IMR-90 (cell line): ENCODE results near the gene ACTRT2. TPM values are rescaled to one million over a fixed set of nuclear protein-coding genes. Genes with fewer than 3 reads are reported as not detected.

Source experiments
- ATAC-seq: fragments of 200-7000 bp; cut with Tn5 transposase; 2 replicates; pipeline ENCODE4 v1.9.1; 2020; ENCODE audit warnings: low read depth, mild to moderate bottlenecking, moderate library complexity
- BruUV-seq: library from RNA; stranded (reverse); fragments of 400-500 nt; replicated peaks from 2 replicates; lab custom pipeline; 2021; lab: Mats Ljungman, UMichigan
- CTCF ChIA-PET: fragments of 300-600 bp; formaldehyde crosslinking; extraction: SDS; loops from one replicate; lab custom pipeline; 2021; ENCODE audit warnings: antibody characterized with exemption; lab: Yijun Ruan, JAX
- POLR2A ChIA-PET: fragments of 300-600 bp; sonication (Branson Sonifier 250); formaldehyde crosslinking; loops from one replicate; lab custom pipeline; 2022; ENCODE audit warnings: antibody characterized with exemption; ENCODE audit not compliant: unreplicated experiment; lab: Charles Lee
- DNase-seq: peaks from one replicate; pipeline ENCODE4 v3.0.0; 2013
- H2AFZ ChIP-seq: replicated peaks from 2 replicates; pipeline ENCODE3; 2013; ENCODE audit warnings: low read length, mild to moderate bottlenecking; ENCODE audit not compliant: poor library complexity
- H2AK5ac ChIP-seq: 2 replicates; pipeline ENCODE4 v1.6.1; 2013; ENCODE audit warnings: low read depth, low read length, inconsistent platforms
- H2AK9ac ChIP-seq: replicated peaks from 2 replicates; pipeline ENCODE3; 2013; ENCODE audit warnings: mild to moderate bottlenecking, low read depth, low read length, moderate library complexity; ENCODE audit not compliant: poor library complexity
- H2BK120ac ChIP-seq: 2 replicates; pipeline ENCODE4 v1.6.1; 2013; ENCODE audit warnings: low read depth, low read length, inconsistent platforms
- H2BK15ac ChIP-seq: 3 replicates; pipeline ENCODE4 v1.6.1; 2013; ENCODE audit warnings: low read depth, low read length, inconsistent platforms
- H2BK20ac ChIP-seq: 2 replicates; pipeline ENCODE4 v1.6.1; 2013; ENCODE audit warnings: low read depth, mild to moderate bottlenecking, inconsistent platforms, low read length, moderate library complexity
- H2BK5ac ChIP-seq: 2 replicates; pipeline ENCODE4 v1.6.1; 2013; ENCODE audit warnings: mild to moderate bottlenecking, low read depth, low read length, inconsistent platforms; ENCODE audit not compliant: poor library complexity, severe bottlenecking
- H3K14ac ChIP-seq: replicated peaks from 2 replicates; pipeline ENCODE4 v1.6.1; 2013; ENCODE audit warnings: low read depth, low read length, inconsistent platforms
- H3K18ac ChIP-seq: 2 replicates; pipeline ENCODE4 v1.6.1; 2013; ENCODE audit warnings: low read depth, low read length, control low read depth
- H3K23ac ChIP-seq: 2 replicates; pipeline ENCODE4 v1.6.1; 2013; ENCODE audit warnings: low read depth, low read length, inconsistent platforms
- H3K27ac ChIP-seq: 2 replicates; pipeline ENCODE4 v1.5.1; 2013; ENCODE audit warnings: mild to moderate bottlenecking, control low read depth, low read length; ENCODE audit not compliant: insufficient read depth
- H3K27me3 ChIP-seq: 2 replicates; pipeline ENCODE4 v1.6.1; 2013; ENCODE audit warnings: low read length; ENCODE audit not compliant: control insufficient read depth, insufficient read depth
- H3K36me3 ChIP-seq: 2 replicates; pipeline ENCODE4 v1.6.1; 2013; ENCODE audit warnings: low read length, mixed read lengths; ENCODE audit not compliant: control insufficient read depth, insufficient read depth
- H3K4ac ChIP-seq: 2 replicates; pipeline ENCODE4 v1.6.1; 2013; ENCODE audit warnings: low read depth, low read length, inconsistent platforms
- H3K4me1 ChIP-seq: 2 replicates; pipeline ENCODE4 v1.6.1; 2013; ENCODE audit warnings: low read length, mixed read lengths; ENCODE audit not compliant: control insufficient read depth, insufficient read depth
- H3K4me2 ChIP-seq: 2 replicates; pipeline ENCODE4 v1.6.1; 2013; ENCODE audit warnings: low read depth, mild to moderate bottlenecking, control low read depth, low read length, moderate library complexity
- H3K4me3 ChIP-seq: 2 replicates; pipeline ENCODE4 v1.5.1; 2013; ENCODE audit warnings: low read depth, mild to moderate bottlenecking, control low read depth, low read length, moderate library complexity; ENCODE audit not compliant: insufficient read depth
- H3K56ac ChIP-seq: 2 replicates; pipeline ENCODE4 v1.6.1; 2013; ENCODE audit warnings: low read length, inconsistent platforms; ENCODE audit not compliant: insufficient read depth; ENCODE audit errors: extremely low read depth
- H3K79me1 ChIP-seq, 2 experiments: 2 replicates each; pipeline ENCODE4 v1.6.1; 2013; ENCODE audit warnings: low read length in 2 of 2, inconsistent platforms in 1 of 2, low read depth in 1 of 2
- H3K9ac ChIP-seq: 2 replicates; pipeline ENCODE4 v1.6.1; 2013; ENCODE audit warnings: low read depth, low read length, control low read depth
- H3K9me1 ChIP-seq: 2 replicates; pipeline ENCODE4 v1.6.1; 2013; ENCODE audit warnings: low read length, inconsistent platforms; ENCODE audit not compliant: insufficient read depth
- H3K9me3 ChIP-seq: 2 replicates; pipeline ENCODE4 v1.6.1; 2013; ENCODE audit warnings: low read length; ENCODE audit not compliant: control insufficient read depth, insufficient read depth
- H4K20me1 ChIP-seq: 2 replicates; pipeline ENCODE4 v1.6.1; 2013; ENCODE audit warnings: low read length, inconsistent platforms; ENCODE audit not compliant: insufficient read depth
- H4K5ac ChIP-seq: 2 replicates; pipeline ENCODE4 v1.6.1; 2013; ENCODE audit warnings: mild to moderate bottlenecking, low read depth, low read length, control low read depth
- H4K8ac ChIP-seq, 2 experiments: 2 replicates each; pipeline ENCODE4 v1.6.1; 2013; ENCODE audit warnings: low read depth in 2 of 2, low read length in 2 of 2, control low read depth in 1 of 2, inconsistent platforms in 1 of 2
- H4K91ac ChIP-seq: 2 replicates; pipeline ENCODE4 v1.6.1; 2013; ENCODE audit warnings: low read depth, low read length, inconsistent platforms; ENCODE audit not compliant: insufficient read depth
- BHLHE40 ChIP-seq: fragments of 150-350 bp; IDR thresholded peaks from 2 replicates; pipeline ENCODE4 v1.6.1; 2016; ENCODE audit warnings: mild to moderate bottlenecking, low read depth, low read length
- CEBPB ChIP-seq: IDR thresholded peaks from 2 replicates; pipeline ENCODE4 v1.6.1; 2012; ENCODE audit warnings: low read depth, low read length, improper control_type of control experiment
- CHD1 ChIP-seq: IDR thresholded peaks from 2 replicates; pipeline ENCODE4 v1.6.1; 2012; ENCODE audit warnings: low read depth, low read length, improper control_type of control experiment
- CTCF ChIP-seq: conservative IDR thresholded peaks from 2 replicates; pipeline ENCODE4 v1.5.1; 2012; ENCODE audit warnings: mild to moderate bottlenecking, low read depth, low read length, improper control_type of control experiment
- FOS ChIP-seq: fragments of 150-350 bp; IDR thresholded peaks from 2 replicates; pipeline ENCODE4 v1.6.1; 2016; ENCODE audit warnings: low read depth, low read length
- MAFK ChIP-seq: IDR thresholded peaks from 2 replicates; pipeline ENCODE4 v1.6.1; 2012; ENCODE audit warnings: low read depth, low read length, improper control_type of control experiment
- MAZ ChIP-seq: IDR thresholded peaks from 2 replicates; pipeline ENCODE4 v1.6.1; 2012; ENCODE audit warnings: low read depth, mild to moderate bottlenecking, low read length, improper control_type of control experiment, moderate library complexity, borderline replicate concordance
- POLR2A ChIP-seq: IDR thresholded peaks from 2 replicates; pipeline ENCODE4 v1.6.1; 2012; ENCODE audit warnings: mild to moderate bottlenecking, low read depth, low read length
- RFX5 ChIP-seq: IDR thresholded peaks from 2 replicates; pipeline ENCODE4 v1.8.0; 2012; ENCODE audit warnings: low read depth, mild to moderate bottlenecking, low read length, moderate library complexity
- WGBS, 2 experiments: methylation state at CpG; one replicate each; pipeline versions ENCODE4 v1.1.5 to v1.1.7; 2013; ENCODE audit warnings: missing lambda C conversion rate in 2 of 2; ENCODE audit not compliant: insufficient read length in 1 of 2; ENCODE audit errors: extremely low coverage in 2 of 2; 5-methylcytosine and 5-hydroxymethylcytosine counted together
- dilution Hi-C: fragments of 300-500 bp; cut with HindIII; formaldehyde crosslinking; loops from one replicate; pipeline ENCODE4 v1.14.3; 2018; ENCODE audit warnings: low sequenced_read_pairs; ENCODE audit not compliant: unreplicated experiment
- in situ Hi-C: fragments of 300-500 bp; cut with MboI; formaldehyde crosslinking; loops from 3 replicates; pipeline ENCODE4 v1.14.3; 2019; ENCODE audit warnings: low sequenced_read_pairs, inconsistent platforms, mixed read lengths
- intact Hi-C: fragments of 100-400 bp; cut with micrococcal nuclease; formaldehyde crosslinking; loops from 2 replicates; pipeline ENCODE4 v1.10.0; 2022
- polyA plus RNA-seq, 3 experiments: library from polyadenylated mRNA; depleted of rRNA; stranded (reverse); fragments of >200 nt; gene quantifications; 2 replicates each; pipeline ENCODE4 v1.2.3, GENCODE V29; 2012; ENCODE audit warnings: low replicate concordance in 1 of 3
- total RNA-seq: library from RNA; depleted of rRNA; stranded (reverse); fragments of >200 nt; gene quantifications from 2 replicates; pipeline ENCODE4 v1.2.3, GENCODE V29; 2012

The ACTRT2 gene
- total and polyA plus RNA-seq, 2 of the 4 experiments (the other 2 are of a cell fraction): not detected

- ChIA-PET POLR2A (no interaction called here), CTCF (no interaction called here)
- Histone ChIP-seq H3K23ac (no peak overlapping the region), H3K9me3 (peaks cover 56% of the 10 kb centered on the region), H3K4me2 (no peak overlapping the region), H3K18ac (no peak overlapping the region), H3K9ac (no peak overlapping the region), H2AFZ (no peak overlapping the region), H4K91ac (no peak overlapping the region), H2BK120ac (no peak overlapping the region), H3K27me3 (no peaks in the 10 kb centered on the region), H2AK5ac (no peak overlapping the region), H4K20me1 (no peaks in the 10 kb centered on the region), H3K9me1 (no peaks in the 10 kb centered on the region), H3K79me1 (no peaks in the 10 kb centered on the region), H3K27ac (no peak overlapping the region), H2BK15ac (no peak overlapping the region), H2AK9ac (no peak overlapping the region), H2BK5ac (no peak overlapping the region), H3K4ac (no peak overlapping the region), H4K5ac (no peak overlapping the region), H3K14ac (no peak overlapping the region), H3K56ac (no peak overlapping the region), H2BK20ac (no peak overlapping the region), H3K36me3 (no peaks in the 10 kb centered on the region), H4K8ac (no peak overlapping the region), H3K4me3 (no peak overlapping the region), H3K4me1 (no peaks in the 10 kb centered on the region)
- whole genome bisulfite sequencing, 2 experiments: 60% methylated on average over 2 of the region's 6 CpGs; no CpG with 5 or more reads in 1 of the 2 experiments
- intact Hi-C loops: no loop called here
- no peak for DNase-seq
- dilution Hi-C loops: no loop called here
- no peak for ATAC-seq
- no peak for TF ChIP-seq CTCF
- TF ChIP-seq MAFK: no peak
- TF ChIP-seq RFX5: no peak
- TF ChIP-seq MAZ: no peak
- no peak for TF ChIP-seq CHD1
- TF ChIP-seq BHLHE40: no peak
- no peak for TF ChIP-seq FOS
- TF ChIP-seq CEBPB: no peak
- TF ChIP-seq POLR2A: no peak
- in situ Hi-C loops: no loop called here
- no TSS peak for BruUV-seq
Observed at GRCh38 chr1:2976180-2976562, 45.1 kb upstream of the ACTRT2 start.
